Measurements from ENCODE around the gene ATP2B2. TPM values are rescaled to one million over a fixed set of nuclear protein-coding genes. Genes with fewer than 3 reads are reported as not detected.

Gene ATP2B2
- total and polyA plus RNA-seq, 10 of the 15 experiments (the other 5 are each of a cell fraction or from before 2014, with no cell fraction given), result 0.04 TPM; not detected in 9

- TF ChIP-seq ESRRA (IDR thresholded peaks at IDR 0.05; ENCODE audit: low read length), result no peak
- TF ChIP-seq SREBF2 (IDR thresholded peaks at IDR 0.05; ENCODE audit: low read length), result no peak
- no peak for TF ChIP-seq NBN (IDR thresholded peaks at IDR 0.05)
- no peak for TF ChIP-seq BCL3 (IDR thresholded peaks at IDR 0.05; ENCODE audit: borderline replicate concordance, insufficient read depth, low read depth, low read length, poor library complexity, severe bottlenecking)
- no peak for TF ChIP-seq RCOR1 (conservative IDR thresholded peaks at IDR 0.05; ENCODE audit: low read depth, low read length)
- no peak for TF ChIP-seq NR2C2 (IDR thresholded peaks at IDR 0.05; ENCODE audit: borderline replicate concordance, control insufficient read depth, insufficient read length, low read depth)
- TF ChIP-seq FOXM1 (IDR thresholded peaks at IDR 0.05; ENCODE audit: low read depth, low read length), result no peak
- TF ChIP-seq SKIL (IDR thresholded peaks at IDR 0.05; ENCODE audit: low read depth, poor library complexity, severe bottlenecking), result no peak
- TF ChIP-seq TCF12 (IDR thresholded peaks at IDR 0.05; ENCODE audit: low read depth, low read length), result no peak
- no peak for TF ChIP-seq DPF2 (IDR thresholded peaks at IDR 0.05)
Measured at GRCh38 chr3:10495003-10495402, 10.4 kb downstream of the ATP2B2 start (continued).

GRCh38 chr3:10494180-10494579 lies 11.2 kb downstream of the ATP2B2 start:
- H3K79me2 ChIP-seq (ENCODE audit: control insufficient read depth, insufficient read depth, low read length), result no peaks in the 10 kb centered on the region
- H3K9ac ChIP-seq (ENCODE audit: control insufficient read depth, insufficient read depth, low read length), result no peak overlapping the region
- ChIA-PET CTCF (no interaction called here), RAD21 (ENCODE audit: unreplicated experiment) (no interaction called here), POLR2A (no interaction called here), SMC1A (ENCODE audit: uncharacterized antibody, unreplicated experiment) (no interaction called here)
- no TSS peak for BruUV-seq (replicated peaks)
- no peak for TF ChIP-seq SRF (IDR thresholded peaks at IDR 0.05; ENCODE audit: low read depth in 2 of 2, low read length in 2 of 2)
- DNase-seq (ENCODE audit: low read depth, low spot score) (no peak), ATAC-seq (no peak), FAIRE-seq (no peak)
- H3K27ac ChIP-seq (ENCODE audit: control insufficient read depth, insufficient read depth), result no peak overlapping the region
- intact Hi-C loops (cut with micrococcal nuclease; ENCODE audit: unreplicated experiment), result no loop called here
- no peak overlapping the region for H3K4me2 ChIP-seq (ENCODE audit: control insufficient read depth, insufficient read depth)
- peaks cover 0 to 2% of the 10 kb centered on the region in 2 experiments; a peak in 2 of 4 replicates for H3K27me3 ChIP-seq (replicated peaks in 1 of 2; ENCODE audit: control insufficient read depth in 2 of 2, insufficient read depth in 2 of 2, low read length in 1 of 2)
- no peaks in the 10 kb centered on the region for H3K4me1 ChIP-seq (ENCODE audit: control insufficient read depth, insufficient read depth, low read length)
- H4K20me1 ChIP-seq (ENCODE audit: control insufficient read depth, insufficient read depth), result no peaks in the 10 kb centered on the region
- H3K4me3 ChIP-seq, result no peak overlapping the region
- no peak overlapping the region for H2AFZ ChIP-seq (ENCODE audit: control insufficient read depth, low read depth, low read length)
- 3% methylated on average over 3 of the region's 3 CpGs for WGBS (ENCODE audit: insufficient coverage, insufficient replicate concordance, low lambda C conversion rate, missing lambda C conversion rate)
- in situ Hi-C loops (cut with MboI), result no loop called here
- no peaks in the 10 kb centered on the region for H3K9me3 ChIP-seq (replicated peaks; ENCODE audit: control insufficient read depth, insufficient read depth, low read length)
- no peaks in the 10 kb centered on the region for H3K36me3 ChIP-seq (ENCODE audit: control insufficient read depth in 2 of 2, insufficient read depth in 2 of 2, low read length in 1 of 2)
